ENCODE data around the gene GNG10. TPM values are rescaled to one million over a fixed set of nuclear protein-coding genes. Genes with fewer than 3 reads are reported as not detected.

GNG10 gene
- total RNA-seq, 4 donors from 2014 or later = 9.0 to 54.9 (median 37.8) TPM

DNA sequence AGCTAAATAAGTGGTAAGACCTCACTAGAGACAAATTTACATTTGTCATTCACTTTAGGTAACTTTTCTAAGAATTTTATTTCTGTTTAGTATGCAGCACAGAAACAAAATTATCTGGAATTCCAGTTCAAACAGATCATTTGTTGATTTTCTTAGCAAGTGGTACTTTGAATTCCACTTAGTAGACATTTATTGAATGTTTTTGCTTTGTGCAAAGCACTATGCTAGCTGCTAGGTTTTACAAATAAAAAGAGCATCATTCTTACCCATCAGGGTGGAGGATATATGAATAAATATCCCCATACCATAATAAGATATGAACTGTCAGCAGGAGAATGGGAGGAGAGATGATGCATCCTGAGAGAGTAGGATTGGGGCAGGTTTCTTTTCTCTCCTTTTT, 35.4 kb downstream of the GNG10 start:
- Histone ChIP-seq H3K27ac (no peak overlapping the region), H3K4me3 (no peak overlapping the region), H3K4me1 (no peaks in the 10 kb centered on the region), H3K9me3 (no peaks in the 10 kb centered on the region), H3K36me3 (no peaks in the 10 kb centered on the region), H3K27me3 (no peaks in the 10 kb centered on the region)
- intact Hi-C loops (cut with DNase I) = loop anchor here (10.0 kb wide), 1 partner anchor 102 kb away; the partner anchor contains the start of gene PTGR1
- TF ChIP-seq, protein P1, sequence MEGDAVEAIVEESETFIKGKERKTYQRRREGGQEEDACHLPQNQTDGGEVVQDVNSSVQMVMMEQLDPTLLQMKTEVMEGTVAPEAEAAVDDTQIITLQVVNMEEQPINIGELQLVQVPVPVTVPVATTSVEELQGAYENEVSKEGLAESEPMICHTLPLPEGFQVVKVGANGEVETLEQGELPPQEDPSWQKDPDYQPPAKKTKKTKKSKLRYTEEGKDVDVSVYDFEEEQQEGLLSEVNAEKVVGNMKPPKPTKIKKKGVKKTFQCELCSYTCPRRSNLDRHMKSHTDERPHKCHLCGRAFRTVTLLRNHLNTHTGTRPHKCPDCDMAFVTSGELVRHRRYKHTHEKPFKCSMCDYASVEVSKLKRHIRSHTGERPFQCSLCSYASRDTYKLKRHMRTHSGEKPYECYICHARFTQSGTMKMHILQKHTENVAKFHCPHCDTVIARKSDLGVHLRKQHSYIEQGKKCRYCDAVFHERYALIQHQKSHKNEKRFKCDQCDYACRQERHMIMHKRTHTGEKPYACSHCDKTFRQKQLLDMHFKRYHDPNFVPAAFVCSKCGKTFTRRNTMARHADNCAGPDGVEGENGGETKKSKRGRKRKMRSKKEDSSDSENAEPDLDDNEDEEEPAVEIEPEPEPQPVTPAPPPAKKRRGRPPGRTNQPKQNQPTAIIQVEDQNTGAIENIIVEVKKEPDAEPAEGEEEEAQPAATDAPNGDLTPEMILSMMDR (IDR thresholded peaks at IDR 0.05) = no peak
- no peak for TF ChIP-seq POLR2A (IDR thresholded peaks at IDR 0.05)
- DNase-seq = no peak

GRCh38 chr9:111700776-111701175, 39.4 kb downstream of the GNG10 start:
- Histone ChIP-seq H3K9me3 (no peaks in the 10 kb centered on the region), H3K27ac (no peak overlapping the region), H3K36me3 (no peaks in the 10 kb centered on the region), H3K27me3 (no peaks in the 10 kb centered on the region), H3K4me1 (no peaks in the 10 kb centered on the region), H3K4me3 (no peak overlapping the region)
- TF ChIP-seq POLR2A (IDR thresholded peaks at IDR 0.05) = no peak
- TF ChIP-seq, protein P1 (IDR thresholded peaks at IDR 0.05) = no peak
- intact Hi-C loops (cut with DNase I) = no loop called here
- 59 to 63% methylated on average over 1 of the region's 1 CpG for WGBS, 2 donors
- no peak for DNase-seq

DNA sequence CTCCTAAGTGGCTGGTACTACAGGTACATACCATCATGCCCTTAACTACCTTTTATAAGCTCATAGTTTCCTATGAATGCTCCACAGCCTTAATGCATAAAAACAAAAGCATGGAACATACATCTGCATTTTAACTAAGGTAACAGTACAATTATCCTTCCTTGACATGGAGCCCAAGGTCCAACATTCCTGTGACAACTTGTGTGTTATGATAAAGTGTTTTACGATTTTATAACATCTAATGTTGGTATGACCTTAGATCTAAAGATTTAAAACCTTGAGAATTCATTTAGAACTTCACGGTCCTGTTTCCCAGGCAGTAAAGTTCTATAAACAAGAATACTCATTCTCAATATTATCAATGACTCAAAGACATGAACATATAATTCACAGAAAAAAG, 43.1 kb downstream of the GNG10 start:
- H3K4me3 ChIP-seq = no peak overlapping the region
- TF ChIP-seq, protein P1 (IDR thresholded peaks at IDR 0.05) = no peak
- TF ChIP-seq POLR2A (IDR thresholded peaks at IDR 0.05) = no peak
- no peaks in the 10 kb centered on the region for H3K4me1 ChIP-seq
- 89 to 91% methylated on average over 2 of the region's 2 CpGs for WGBS, 2 donors
- H3K27ac ChIP-seq = no peak overlapping the region
- intact Hi-C loops (cut with DNase I) = no loop called here
- no peaks in the 10 kb centered on the region for H3K36me3 ChIP-seq
- no peak for DNase-seq
- H3K27me3 ChIP-seq = no peaks in the 10 kb centered on the region
- H3K9me3 ChIP-seq = no peaks in the 10 kb centered on the region

- DNase-seq = no peak
- TF ChIP-seq, protein P1 (IDR thresholded peaks at IDR 0.05) = no peak
- TF ChIP-seq POLR2A (IDR thresholded peaks at IDR 0.05) = no peak
- Histone ChIP-seq H3K27me3 (no peaks in the 10 kb centered on the region), H3K4me1 (no peaks in the 10 kb centered on the region), H3K4me3 (no peak overlapping the region), H3K9me3 (no peaks in the 10 kb centered on the region), H3K36me3 (no peaks in the 10 kb centered on the region), H3K27ac (no peak overlapping the region)
- WGBS, 2 donors = 87 to 90% methylated on average over 3 of the region's 3 CpGs
- intact Hi-C loops (cut with DNase I) = no loop called here
These were observed 50.1 kb downstream of the GNG10 start for GRCh38 chr9:111711548-111711947.

DNA sequence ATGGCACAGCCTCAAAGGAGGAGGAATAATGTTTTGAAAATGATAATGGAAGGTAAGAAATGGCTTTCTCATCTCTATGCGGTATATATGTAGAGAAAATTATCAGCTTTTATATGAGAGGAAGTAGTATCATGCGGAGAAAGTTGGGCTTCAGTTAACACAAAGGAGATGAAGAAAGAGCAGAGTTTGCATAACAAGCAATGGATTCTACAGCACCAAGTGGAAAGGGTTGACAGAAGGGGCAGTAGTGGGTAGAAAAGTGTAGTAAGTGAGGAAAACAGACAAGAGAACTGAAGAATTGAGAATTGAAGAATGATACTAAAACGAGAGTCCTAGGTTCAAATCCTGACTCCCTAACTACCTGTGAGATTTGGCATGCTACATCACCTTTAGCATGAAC, 51.0 kb downstream of the GNG10 start:
- WGBS, 2 donors = 91 to 96% methylated on average over 3 of the region's 3 CpGs
- no peak for TF ChIP-seq POLR2A (IDR thresholded peaks at IDR 0.05)
- TF ChIP-seq, protein P1 (IDR thresholded peaks at IDR 0.05) = no peak
- H3K4me3 ChIP-seq = no peak overlapping the region
- H3K27me3 ChIP-seq = no peaks in the 10 kb centered on the region
- intact Hi-C loops (cut with DNase I) = no loop called here
- DNase-seq = no peak
- H3K9me3 ChIP-seq = no peaks in the 10 kb centered on the region
- H3K36me3 ChIP-seq = no peaks in the 10 kb centered on the region
- H3K4me1 ChIP-seq = no peaks in the 10 kb centered on the region
- H3K27ac ChIP-seq = no peak overlapping the region
